Activated CD4-positive, alpha-beta T cell treated with anti-CD3 and anti-CD28 coated beads, Interleukin-2, Interleukin-4, amounts not matched to agents 100 ng/mL and 50 ng/mL, durations not matched to agents 16 hours and 8 hours (primary cell): ENCODE data around the gene RFC5.
"Not testable (repeated sequence)": the region's sequence is repeated elsewhere in the genome, so short reads cannot be mapped to it uniquely, and the experiment has no call there.

ENCODE experiments used
- DNase-seq: peaks from one replicate; pipeline ENCODE4 v3.0.0-alpha.2; 2020; ENCODE audit warnings: low spot score

RFC5 gene

GRCh38 chr12:118052324-118053070 is 36.0 kb downstream of the RFC5 start:
- DNase-seq: peak; percentile 51

GRCh38 chr12:118053071-118053985 is 36.8 kb downstream of the RFC5 start:
- no peak for DNase-seq

GRCh38 chr12:118055144-118055557 is 38.6 kb downstream of the RFC5 start:
- DNase-seq: peak; percentile 84

GRCh38 chr12:118055865-118056773 is 39.6 kb downstream of the RFC5 start:
- DNase-seq: no peak

- DNase-seq: no peak
Observed at GRCh38 chr12:118058227-118058626, 41.7 kb downstream of the RFC5 start.

- no peak for DNase-seq
Observed at GRCh38 chr12:118058881-118059280, 42.4 kb downstream of the RFC5 start.

GRCh38 chr12:118059341-118060191 is 43.1 kb downstream of the RFC5 start:
- DNase-seq: no peak

- no peak for DNase-seq
Observed at GRCh38 chr12:118060301-118061010, 44.0 kb downstream of the RFC5 start.

GRCh38 chr12:118061011-118061872 is 44.7 kb downstream of the RFC5 start, which contains the start of gene WSB2:
Gene WSB2 (minus strand): TSS chr12:118061179. CDS start chr12:118061048, 131 bp downstream.
- peak; percentile 50 for DNase-seq

GRCh38 chr12:118061873-118062843 is 45.7 kb downstream of the RFC5 start:
- DNase-seq: no peak

GRCh38 chr12:118063576-118064391 is 47.3 kb downstream of the RFC5 start:
- no peak for DNase-seq

- DNase-seq: peak; percentile 39
Observed at GRCh38 chr12:118064608-118065007, 48.1 kb downstream of the RFC5 start.

- DNase-seq: no peak
Observed at GRCh38 chr12:118065380-118065779, 48.9 kb downstream of the RFC5 start.

GRCh38 chr12:118068445-118068844 is 51.9 kb downstream of the RFC5 start:
- no peak for DNase-seq

GRCh38 chr12:118070650-118071049 is 54.1 kb downstream of the RFC5 start:
- no peak for DNase-seq

GRCh38 chr12:118073768-118074167 is 57.3 kb downstream of the RFC5 start:
- DNase-seq: no peak

- not testable (repeated sequence) for DNase-seq
Observed at GRCh38 chr12:118081521-118081920, 65.0 kb downstream of the RFC5 start.
